Tibial nerve (tissue), 4 donors: ENCODE measurements around the gene RGS3.

Experiments
- EP300 ChIP-seq, 2 donors: sonication (generic); formaldehyde crosslinking; IDR thresholded peaks; one replicate each; pipeline ENCODE4 v1.6.1; 2017; ENCODE audit warnings: antibody characterized with exemption in 2 of 2, mild to moderate bottlenecking in 1 of 2
- POLR2A ChIP-seq, 2 donors: fragments of 450-650 bp; IDR thresholded peaks; one replicate each; pipeline ENCODE4 v1.6.1; 2017; ENCODE audit warnings: antibody characterized with exemption in 2 of 2, mild to moderate bottlenecking in 2 of 2, moderate library complexity in 2 of 2
- TF ChIP-seq, protein P1 (sequence below), 5 experiments: fragments of 200-600 bp in 3 of 5; fragments of 450-650 bp in 2 of 5; sonication (generic) in 3 of 5; IDR thresholded peaks; one replicate each; pipeline ENCODE4 v1.5.1; 2016 to 2019; ENCODE audit warnings: antibody characterized with exemption in 5 of 5, mild to moderate bottlenecking in 3 of 5, moderate library complexity in 2 of 5

DNA sequence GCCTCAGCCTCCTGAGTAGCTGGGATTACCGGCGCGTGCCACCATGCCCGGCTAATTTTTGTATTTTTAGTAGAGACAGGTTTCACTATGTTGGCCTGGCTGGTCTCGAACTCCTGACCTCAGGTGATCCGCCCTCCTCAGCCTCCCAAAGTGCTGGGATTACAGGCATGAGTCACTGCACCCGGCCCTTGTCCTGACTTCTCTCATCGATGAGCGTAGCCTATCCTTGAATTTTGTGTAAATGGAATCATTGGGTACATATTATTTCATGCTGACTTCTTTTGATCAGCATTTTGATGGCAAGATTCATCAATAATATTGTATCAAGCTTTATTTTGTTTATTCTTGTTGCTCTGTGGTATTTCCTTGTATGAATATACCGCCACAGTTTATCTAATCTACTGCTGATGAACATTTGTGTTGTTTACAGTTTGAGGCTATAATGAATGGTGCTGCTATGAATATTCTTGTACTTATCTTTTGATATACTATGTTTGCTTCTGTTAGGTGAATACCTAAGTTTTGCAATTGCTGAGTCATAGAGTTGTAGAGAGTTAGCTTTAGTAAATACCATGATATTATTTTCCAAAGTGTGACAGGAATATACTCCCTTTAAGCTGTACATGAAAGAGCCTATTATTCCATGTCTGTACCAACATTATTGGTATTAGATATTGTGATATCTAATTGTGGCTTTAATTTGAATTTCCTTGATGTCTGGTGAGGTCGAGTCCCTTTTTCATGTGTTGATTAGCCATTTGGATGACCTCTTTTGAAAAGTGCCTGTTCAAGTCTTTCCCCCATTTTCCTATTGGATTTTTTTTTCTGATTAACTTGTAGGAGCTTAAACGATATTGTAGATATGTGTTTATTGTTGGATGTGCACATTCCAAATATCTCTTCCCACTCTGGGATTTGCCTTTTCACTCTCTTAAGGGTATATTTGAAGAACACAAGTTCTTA lies 107.5 kb downstream of the RGS3 start:
- TF ChIP-seq, protein P1, sequence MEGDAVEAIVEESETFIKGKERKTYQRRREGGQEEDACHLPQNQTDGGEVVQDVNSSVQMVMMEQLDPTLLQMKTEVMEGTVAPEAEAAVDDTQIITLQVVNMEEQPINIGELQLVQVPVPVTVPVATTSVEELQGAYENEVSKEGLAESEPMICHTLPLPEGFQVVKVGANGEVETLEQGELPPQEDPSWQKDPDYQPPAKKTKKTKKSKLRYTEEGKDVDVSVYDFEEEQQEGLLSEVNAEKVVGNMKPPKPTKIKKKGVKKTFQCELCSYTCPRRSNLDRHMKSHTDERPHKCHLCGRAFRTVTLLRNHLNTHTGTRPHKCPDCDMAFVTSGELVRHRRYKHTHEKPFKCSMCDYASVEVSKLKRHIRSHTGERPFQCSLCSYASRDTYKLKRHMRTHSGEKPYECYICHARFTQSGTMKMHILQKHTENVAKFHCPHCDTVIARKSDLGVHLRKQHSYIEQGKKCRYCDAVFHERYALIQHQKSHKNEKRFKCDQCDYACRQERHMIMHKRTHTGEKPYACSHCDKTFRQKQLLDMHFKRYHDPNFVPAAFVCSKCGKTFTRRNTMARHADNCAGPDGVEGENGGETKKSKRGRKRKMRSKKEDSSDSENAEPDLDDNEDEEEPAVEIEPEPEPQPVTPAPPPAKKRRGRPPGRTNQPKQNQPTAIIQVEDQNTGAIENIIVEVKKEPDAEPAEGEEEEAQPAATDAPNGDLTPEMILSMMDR (IDR thresholded peaks at IDR 0.05) = no peak
- no peak for TF ChIP-seq POLR2A (IDR thresholded peaks at IDR 0.05)
- TF ChIP-seq EP300 (IDR thresholded peaks at IDR 0.05) = no peak
